SK-N-SH (cell line): Measurements from ENCODE around the gene LCN6. TPM values are rescaled to one million over a fixed set of nuclear protein-coding genes. Genes with fewer than 3 reads are reported as not detected.

ENCODE experiments used
- CTCF ChIA-PET: fragments of 300-600, 350-600 bp; formaldehyde crosslinking; extraction: SDS; loops from one replicate; lab custom pipeline; 2021; lab: Yijun Ruan, JAX
- POLR2A ChIA-PET: fragments of 350-600 bp; sonication (Branson Sonifier 250); formaldehyde crosslinking; extraction: SDS; loops from one replicate; lab custom pipeline; 2020; ENCODE audit warnings: antibody characterized with exemption, inconsistent platforms; lab: Yijun Ruan, JAX
- DNase-seq: peaks from one replicate; pipeline ENCODE4 v3.0.0; 2012
- H2AFZ ChIP-seq: fragments of 200-600 bp; sonication (generic); 2 replicates; pipeline ENCODE4 v1.8.1; 2016; ENCODE audit warnings: antibody characterized with exemption, mild to moderate bottlenecking, low read depth
- H3F3A ChIP-seq: fragments of 200-600 bp; sonication (generic); replicated peaks from 2 replicates; pipeline ENCODE3; 2016; ENCODE audit warnings: antibody characterized with exemption, mild to moderate bottlenecking; ENCODE audit not compliant: insufficient read depth
- H3K27ac ChIP-seq, 2 experiments: fragments of 200-500 bp in 1 of 2; fragments of 200-600 bp in 1 of 2; sonication (Bioruptor generic) in 1 of 2; sonication (generic), shearing (Covaris generic) in 1 of 2; 2 replicates each; pipeline versions ENCODE4 v1.5.1 to v1.6.1; 2014 to 2016; ENCODE audit warnings: low read depth in 2 of 2, inconsistent platforms in 1 of 2, low read length in 1 of 2, mild to moderate bottlenecking in 1 of 2, mixed read lengths in 1 of 2
- H3K27me3 ChIP-seq: fragments of 200-600 bp; sonication (generic), shearing (Covaris generic); 2 replicates; pipeline ENCODE4 v1.6.1; 2016; ENCODE audit warnings: mixed run types; ENCODE audit not compliant: insufficient read depth
- H3K36me3 ChIP-seq, 2 experiments: fragments of 200-500 bp in 1 of 2; fragments of 200-600 bp in 1 of 2; sonication (Bioruptor generic) in 1 of 2; sonication (generic) in 1 of 2; replicated peaks in 1 of 2; 2 replicates each; pipeline versions ENCODE3 to v1.5.1; 2014 to 2016; ENCODE audit warnings: low read length in 1 of 2, mild to moderate bottlenecking in 1 of 2; ENCODE audit not compliant: insufficient read depth in 2 of 2, control insufficient read depth in 1 of 2
- H3K4me1 ChIP-seq, 2 experiments: fragments of 200-500 bp in 1 of 2; fragments of 200-600 bp in 1 of 2; sonication (Bioruptor generic) in 1 of 2; sonication (generic), shearing (Covaris generic) in 1 of 2; 2 replicates each; pipeline versions ENCODE4 v1.5.1 to v1.6.1; 2014 to 2016; ENCODE audit warnings: low read depth in 1 of 2, low read length in 1 of 2, mixed run types in 1 of 2; ENCODE audit not compliant: insufficient read depth in 2 of 2, control insufficient read depth in 1 of 2
- H3K4me2 ChIP-seq: fragments of 200-600 bp; sonication (generic), shearing (Covaris generic); 2 replicates; pipeline ENCODE4 v1.6.1; 2017; ENCODE audit warnings: mixed run types
- H3K4me3 ChIP-seq, 2 experiments: fragments of 200-500 bp in 1 of 2; fragments of 200-600 bp in 1 of 2; sonication (Bioruptor generic) in 1 of 2; sonication (generic), shearing (Covaris generic) in 1 of 2; 2 replicates each; pipeline versions ENCODE4 v1.5.1 to v1.8.1; 2014 to 2016; ENCODE audit warnings: low read depth in 2 of 2, inconsistent platforms in 1 of 2, low read length in 1 of 2, mild to moderate bottlenecking in 1 of 2, mixed read lengths in 1 of 2, moderate library complexity in 1 of 2
- H3K79me2 ChIP-seq: fragments of 200-600 bp; sonication (generic); 2 replicates; pipeline ENCODE4 v1.8.1; 2017; ENCODE audit warnings: mild to moderate bottlenecking; ENCODE audit not compliant: insufficient read depth
- H3K9ac ChIP-seq: fragments of 200-600 bp; sonication (generic); 2 replicates; pipeline ENCODE4 v1.6.1; 2017; ENCODE audit warnings: mixed run types
- H3K9me2 ChIP-seq: fragments of 200-600 bp; sonication (generic); 2 replicates; pipeline ENCODE4 v1.6.1; 2017; ENCODE audit warnings: mixed run types
- H3K9me3 ChIP-seq: fragments of 200-600 bp; sonication (generic); 2 replicates; pipeline ENCODE4 v1.6.1; 2017; ENCODE audit warnings: mixed run types, mild to moderate bottlenecking, moderate library complexity
- H4K20me1 ChIP-seq: fragments of 200-600 bp; sonication (generic); 2 replicates; pipeline ENCODE4 v1.6.1; 2017; ENCODE audit warnings: mild to moderate bottlenecking, mixed run types; ENCODE audit not compliant: insufficient read depth
- CHD2 ChIP-seq: fragments of 150-350 bp; IDR thresholded peaks from 2 replicates; pipeline ENCODE4 v1.6.1; 2018; ENCODE audit warnings: low read length; ENCODE audit not compliant: partially characterized antibody
- EZH2phosphoT487 ChIP-seq: fragments of 200-600 bp; sonication (generic); IDR thresholded peaks from 2 replicates; pipeline ENCODE4 v1.6.1; 2017; ENCODE audit warnings: low read depth, mixed run types, mild to moderate bottlenecking, antibody characterized with exemption, moderate library complexity, borderline replicate concordance
- FOXM1 ChIP-seq: IDR thresholded peaks from 2 replicates; pipeline ENCODE4 v1.4.0; 2012; ENCODE audit warnings: low read depth, mild to moderate bottlenecking
- GABPA ChIP-seq: IDR thresholded peaks from 2 replicates; pipeline ENCODE4 v1.4.0; 2012; ENCODE audit warnings: low read depth, mild to moderate bottlenecking
- JUND ChIP-seq: IDR thresholded peaks from 2 replicates; pipeline ENCODE4 v1.4.0; 2012
- MEF2A ChIP-seq: IDR thresholded peaks from 2 replicates; pipeline ENCODE4 v1.4.0; 2012; ENCODE audit warnings: low read depth, borderline replicate concordance
- NFIC ChIP-seq: IDR thresholded peaks from 2 replicates; pipeline ENCODE4 v1.4.0; 2012; ENCODE audit warnings: borderline replicate concordance
- NRF1 ChIP-seq: IDR thresholded peaks from 2 replicates; pipeline ENCODE4 v1.6.1; 2012; ENCODE audit warnings: low read depth, mild to moderate bottlenecking, low read length
- POLR2AphosphoS5 ChIP-seq: IDR thresholded peaks from 2 replicates; pipeline ENCODE4 v1.6.1; 2012; ENCODE audit warnings: low read depth, low read length
- RAD21 ChIP-seq: IDR thresholded peaks from 2 replicates; pipeline ENCODE4 v1.6.1; 2012; ENCODE audit warnings: mild to moderate bottlenecking, low read length
- TCF12 ChIP-seq: IDR thresholded peaks from 2 replicates; pipeline ENCODE4 v1.4.0; 2012
- WGBS: methylation state at CpG from one replicate; pipeline ENCODE4 v1.1.6; 2017; ENCODE audit warnings: low lambda C conversion rate; 5-methylcytosine and 5-hydroxymethylcytosine counted together
- polyA plus RNA-seq, 3 experiments: library from polyadenylated mRNA; depleted of rRNA; stranded (reverse); fragments of >200 nt; gene quantifications; 2 replicates each; pipeline ENCODE4 v1.2.3, GENCODE V29; 2012
- TF ChIP-seq, protein P1 (sequence below): IDR thresholded peaks from 2 replicates; pipeline ENCODE4 v1.6.1; 2012; ENCODE audit warnings: mild to moderate bottlenecking, low read depth, low read length, moderate library complexity
- TF ChIP-seq, protein P2 (sequence below): IDR thresholded peaks from 2 replicates; pipeline ENCODE4 v1.4.0; 2012; ENCODE audit warnings: low read depth
- TF ChIP-seq, protein P3 (sequence below): IDR thresholded peaks from 2 replicates; pipeline ENCODE4 v1.4.0; 2012; ENCODE audit warnings: low read depth, borderline replicate concordance
- TF ChIP-seq, protein P4 (sequence below): IDR thresholded peaks from 2 replicates; pipeline ENCODE4 v1.4.0; 2012; ENCODE audit warnings: low read depth, borderline replicate concordance
- TF ChIP-seq, protein P5 (sequence below): fragments of 200-600 bp; sonication (generic); IDR thresholded peaks from 2 replicates; pipeline ENCODE4 v1.6.1; 2017; ENCODE audit warnings: antibody characterized with exemption, mild to moderate bottlenecking, moderate library complexity

LCN6 gene
- polyA plus RNA-seq, 1 of the 3 experiments (the other 2 are of a cell fraction): not detected

DNA sequence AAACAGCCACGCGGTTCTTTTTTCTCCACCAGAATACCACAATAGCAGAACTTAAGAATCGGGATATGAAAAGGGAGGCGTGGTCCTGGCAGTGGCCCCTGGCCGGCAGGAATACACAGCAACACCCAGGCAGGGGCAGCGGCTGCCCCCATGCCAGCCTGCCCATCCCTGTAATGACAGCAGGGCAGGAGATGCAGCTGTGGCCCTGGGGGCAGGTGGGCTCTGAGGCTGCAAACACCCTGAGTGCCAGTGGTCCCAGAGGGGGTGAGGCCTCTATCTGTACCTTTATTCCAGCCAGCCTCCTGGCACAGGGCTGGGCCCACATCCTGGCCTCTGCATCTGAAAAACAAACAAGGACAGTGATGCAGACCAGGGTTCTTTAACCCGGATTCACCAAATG is 23.6 kb downstream of the LCN6 start (continued):
- TF ChIP-seq, protein P1, sequence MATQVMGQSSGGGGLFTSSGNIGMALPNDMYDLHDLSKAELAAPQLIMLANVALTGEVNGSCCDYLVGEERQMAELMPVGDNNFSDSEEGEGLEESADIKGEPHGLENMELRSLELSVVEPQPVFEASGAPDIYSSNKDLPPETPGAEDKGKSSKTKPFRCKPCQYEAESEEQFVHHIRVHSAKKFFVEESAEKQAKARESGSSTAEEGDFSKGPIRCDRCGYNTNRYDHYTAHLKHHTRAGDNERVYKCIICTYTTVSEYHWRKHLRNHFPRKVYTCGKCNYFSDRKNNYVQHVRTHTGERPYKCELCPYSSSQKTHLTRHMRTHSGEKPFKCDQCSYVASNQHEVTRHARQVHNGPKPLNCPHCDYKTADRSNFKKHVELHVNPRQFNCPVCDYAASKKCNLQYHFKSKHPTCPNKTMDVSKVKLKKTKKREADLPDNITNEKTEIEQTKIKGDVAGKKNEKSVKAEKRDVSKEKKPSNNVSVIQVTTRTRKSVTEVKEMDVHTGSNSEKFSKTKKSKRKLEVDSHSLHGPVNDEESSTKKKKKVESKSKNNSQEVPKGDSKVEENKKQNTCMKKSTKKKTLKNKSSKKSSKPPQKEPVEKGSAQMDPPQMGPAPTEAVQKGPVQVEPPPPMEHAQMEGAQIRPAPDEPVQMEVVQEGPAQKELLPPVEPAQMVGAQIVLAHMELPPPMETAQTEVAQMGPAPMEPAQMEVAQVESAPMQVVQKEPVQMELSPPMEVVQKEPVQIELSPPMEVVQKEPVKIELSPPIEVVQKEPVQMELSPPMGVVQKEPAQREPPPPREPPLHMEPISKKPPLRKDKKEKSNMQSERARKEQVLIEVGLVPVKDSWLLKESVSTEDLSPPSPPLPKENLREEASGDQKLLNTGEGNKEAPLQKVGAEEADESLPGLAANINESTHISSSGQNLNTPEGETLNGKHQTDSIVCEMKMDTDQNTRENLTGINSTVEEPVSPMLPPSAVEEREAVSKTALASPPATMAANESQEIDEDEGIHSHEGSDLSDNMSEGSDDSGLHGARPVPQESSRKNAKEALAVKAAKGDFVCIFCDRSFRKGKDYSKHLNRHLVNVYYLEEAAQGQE: no peak
- TF ChIP-seq EZH2phosphoT487 (no peak), RAD21 (no peak), TCF12 (no peak), NRF1 (no peak)
- TF ChIP-seq, all 33 proteins: peak for 0

DNA sequence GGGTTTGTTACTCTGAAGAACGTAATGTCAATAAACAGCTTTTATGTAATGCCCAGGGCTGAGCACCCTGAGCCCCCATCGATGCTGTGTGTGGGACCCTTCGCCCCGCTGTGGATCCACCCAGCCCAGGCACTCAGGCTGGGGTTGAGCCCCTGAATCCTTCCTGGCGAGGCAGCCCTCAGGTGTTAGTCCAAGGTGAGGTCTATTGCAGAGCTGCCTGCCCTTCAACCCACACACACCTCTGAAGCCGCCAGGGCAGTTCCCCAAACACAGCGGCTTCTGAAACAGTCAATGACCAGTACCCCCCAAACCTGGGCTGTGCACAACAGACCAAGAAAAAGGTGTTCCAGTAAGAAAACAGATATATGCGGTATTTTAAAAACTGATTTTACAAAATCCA is 24.3 kb downstream of the LCN6 start:
- CTCF ChIA-PET: interaction anchor here (0.7 kb wide), 1 partner anchor 40 kb away, joined by 3 read pairs; no protein-coding TSS in a partner anchor
- H3K27ac ChIP-seq: no peak overlapping the region; a peak in 1 of 4 replicates
- no peaks in the 10 kb centered on the region for H3K27me3 ChIP-seq
- POLR2A ChIA-PET: interaction anchor here (1.0 kb wide), 1 partner anchor 10 kb away, joined by 6 read pairs; no protein-coding TSS in a partner anchor
- no peak overlapping the region for H2AFZ ChIP-seq
- H3K9ac ChIP-seq: no peak overlapping the region
- H3K36me3 ChIP-seq: peaks cover 25 to 38% of the 10 kb centered on the region in 2 experiments
- DNase-seq: no peak
- no peak overlapping the region for H3K4me3 ChIP-seq
- H3F3A ChIP-seq: peaks cover 24% of the 10 kb centered on the region
- H3K9me2 ChIP-seq: no peaks in the 10 kb centered on the region
- peaks cover 46% of the 10 kb centered on the region for H3K79me2 ChIP-seq
- peaks cover 10 to 25% of the 10 kb centered on the region in 2 experiments; a peak in 2 of 4 replicates for H3K4me1 ChIP-seq
- 93% methylated on average over 6 of the region's 8 CpGs for WGBS
- H3K9me3 ChIP-seq: no peaks in the 10 kb centered on the region
- H4K20me1 ChIP-seq: peaks cover 70% of the 10 kb centered on the region
- TF ChIP-seq JUND: no peak
- no peak for TF ChIP-seq GABPA
- no peak for TF ChIP-seq NFIC
- TF ChIP-seq, protein P2, sequence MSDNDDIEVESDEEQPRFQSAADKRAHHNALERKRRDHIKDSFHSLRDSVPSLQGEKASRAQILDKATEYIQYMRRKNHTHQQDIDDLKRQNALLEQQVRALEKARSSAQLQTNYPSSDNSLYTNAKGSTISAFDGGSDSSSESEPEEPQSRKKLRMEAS: no peak
- TF ChIP-seq, all 33 proteins: peak for 0
- no peak overlapping the region; the same call in 1 of the 2 replicates for H3K4me2 ChIP-seq

DNA sequence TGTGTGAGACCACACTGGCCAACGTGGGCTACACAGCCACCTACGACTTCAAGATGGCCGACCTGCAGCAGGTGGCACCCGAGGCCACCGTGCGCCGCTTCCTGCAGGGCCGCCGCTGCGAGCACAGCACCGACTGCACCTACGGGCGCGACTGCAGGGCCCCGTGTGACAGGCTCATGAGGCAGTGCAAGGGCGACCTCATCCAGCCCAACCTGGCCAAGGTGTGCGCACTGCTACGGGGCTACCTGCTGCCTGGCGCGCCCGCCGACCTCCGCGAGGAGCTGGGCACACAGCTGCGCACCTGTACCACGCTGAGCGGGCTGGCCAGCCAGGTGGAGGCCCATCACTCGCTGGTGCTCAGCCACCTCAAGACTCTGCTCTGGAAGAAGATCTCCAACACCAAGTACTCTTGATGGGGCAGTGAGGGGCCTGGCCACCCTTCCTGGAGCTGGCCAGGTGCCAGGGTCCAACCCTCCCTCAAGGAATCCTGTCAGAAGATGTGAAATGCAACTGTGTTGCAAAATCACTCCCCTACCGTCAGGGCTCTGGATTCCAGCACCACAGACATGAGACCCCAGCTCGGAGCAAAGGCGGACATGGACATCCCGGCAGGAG is 24.9 kb downstream of the LCN6 start:
- no peak overlapping the region for H3K4me3 ChIP-seq
- peaks cover 24% of the 10 kb centered on the region for H3F3A ChIP-seq
- ChIA-PET CTCF (interaction anchor here (0.7 kb wide), 1 partner anchor 40 kb away, joined by 3 read pairs; no protein-coding TSS in a partner anchor), POLR2A (interaction anchor here (1.0 kb wide), 1 partner anchor 9 kb away, joined by 6 read pairs; no protein-coding TSS in a partner anchor)
- H3K9ac ChIP-seq: no peak overlapping the region
- no peak overlapping the region for H2AFZ ChIP-seq
- H3K36me3 ChIP-seq: peaks cover 25 to 38% of the 10 kb centered on the region in 2 experiments
- H3K27ac ChIP-seq: no peak overlapping the region
- H3K4me1 ChIP-seq: peaks cover 8 to 21% of the 10 kb centered on the region in 2 experiments; a peak in 1 of 4 replicates
- H4K20me1 ChIP-seq: peaks cover 70% of the 10 kb centered on the region
- no peaks in the 10 kb centered on the region for H3K9me2 ChIP-seq
- no peak overlapping the region for H3K4me2 ChIP-seq
- 100% methylated on average over 5 of the region's 32 CpGs for WGBS
- H3K79me2 ChIP-seq: peaks cover 41% of the 10 kb centered on the region
- H3K27me3 ChIP-seq: no peaks in the 10 kb centered on the region
- H3K9me3 ChIP-seq: no peaks in the 10 kb centered on the region
- no peak for DNase-seq
- TF ChIP-seq, protein P2: no peak
- TF ChIP-seq FOXM1 (no peak), POLR2AphosphoS5 (no peak), MEF2A (no peak), TCF12 (no peak), CHD2 (no peak)
- TF ChIP-seq, protein P3, sequence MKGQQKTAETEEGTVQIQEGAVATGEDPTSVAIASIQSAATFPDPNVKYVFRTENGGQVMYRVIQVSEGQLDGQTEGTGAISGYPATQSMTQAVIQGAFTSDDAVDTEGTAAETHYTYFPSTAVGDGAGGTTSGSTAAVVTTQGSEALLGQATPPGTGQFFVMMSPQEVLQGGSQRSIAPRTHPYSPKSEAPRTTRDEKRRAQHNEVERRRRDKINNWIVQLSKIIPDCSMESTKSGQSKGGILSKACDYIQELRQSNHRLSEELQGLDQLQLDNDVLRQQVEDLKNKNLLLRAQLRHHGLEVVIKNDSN: no peak
- TF ChIP-seq, protein P4, sequence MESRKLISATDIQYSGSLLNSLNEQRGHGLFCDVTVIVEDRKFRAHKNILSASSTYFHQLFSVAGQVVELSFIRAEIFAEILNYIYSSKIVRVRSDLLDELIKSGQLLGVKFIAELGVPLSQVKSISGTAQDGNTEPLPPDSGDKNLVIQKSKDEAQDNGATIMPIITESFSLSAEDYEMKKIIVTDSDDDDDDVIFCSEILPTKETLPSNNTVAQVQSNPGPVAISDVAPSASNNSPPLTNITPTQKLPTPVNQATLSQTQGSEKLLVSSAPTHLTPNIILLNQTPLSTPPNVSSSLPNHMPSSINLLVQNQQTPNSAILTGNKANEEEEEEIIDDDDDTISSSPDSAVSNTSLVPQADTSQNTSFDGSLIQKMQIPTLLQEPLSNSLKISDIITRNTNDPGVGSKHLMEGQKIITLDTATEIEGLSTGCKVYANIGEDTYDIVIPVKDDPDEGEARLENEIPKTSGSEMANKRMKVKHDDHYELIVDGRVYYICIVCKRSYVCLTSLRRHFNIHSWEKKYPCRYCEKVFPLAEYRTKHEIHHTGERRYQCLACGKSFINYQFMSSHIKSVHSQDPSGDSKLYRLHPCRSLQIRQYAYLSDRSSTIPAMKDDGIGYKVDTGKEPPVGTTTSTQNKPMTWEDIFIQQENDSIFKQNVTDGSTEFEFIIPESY: no peak
- TF ChIP-seq, protein P5, sequence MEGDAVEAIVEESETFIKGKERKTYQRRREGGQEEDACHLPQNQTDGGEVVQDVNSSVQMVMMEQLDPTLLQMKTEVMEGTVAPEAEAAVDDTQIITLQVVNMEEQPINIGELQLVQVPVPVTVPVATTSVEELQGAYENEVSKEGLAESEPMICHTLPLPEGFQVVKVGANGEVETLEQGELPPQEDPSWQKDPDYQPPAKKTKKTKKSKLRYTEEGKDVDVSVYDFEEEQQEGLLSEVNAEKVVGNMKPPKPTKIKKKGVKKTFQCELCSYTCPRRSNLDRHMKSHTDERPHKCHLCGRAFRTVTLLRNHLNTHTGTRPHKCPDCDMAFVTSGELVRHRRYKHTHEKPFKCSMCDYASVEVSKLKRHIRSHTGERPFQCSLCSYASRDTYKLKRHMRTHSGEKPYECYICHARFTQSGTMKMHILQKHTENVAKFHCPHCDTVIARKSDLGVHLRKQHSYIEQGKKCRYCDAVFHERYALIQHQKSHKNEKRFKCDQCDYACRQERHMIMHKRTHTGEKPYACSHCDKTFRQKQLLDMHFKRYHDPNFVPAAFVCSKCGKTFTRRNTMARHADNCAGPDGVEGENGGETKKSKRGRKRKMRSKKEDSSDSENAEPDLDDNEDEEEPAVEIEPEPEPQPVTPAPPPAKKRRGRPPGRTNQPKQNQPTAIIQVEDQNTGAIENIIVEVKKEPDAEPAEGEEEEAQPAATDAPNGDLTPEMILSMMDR: no peak
